Tibial nerve (tissue), 4 donors: Measurements from ENCODE around the gene MICAL2.

Experiments
- EP300 ChIP-seq, 2 donors: sonication (generic); formaldehyde crosslinking; IDR thresholded peaks; one replicate each; pipeline ENCODE4 v1.6.1; 2017; ENCODE audit warnings: antibody characterized with exemption in 2 of 2, mild to moderate bottlenecking in 1 of 2
- TF ChIP-seq, protein P1 (sequence below), 5 experiments: fragments of 200-600 bp in 3 of 5; fragments of 450-650 bp in 2 of 5; sonication (generic) in 3 of 5; IDR thresholded peaks; one replicate each; pipeline ENCODE4 v1.5.1; 2016 to 2019; ENCODE audit warnings: antibody characterized with exemption in 5 of 5, mild to moderate bottlenecking in 3 of 5, moderate library complexity in 2 of 5

DNA sequence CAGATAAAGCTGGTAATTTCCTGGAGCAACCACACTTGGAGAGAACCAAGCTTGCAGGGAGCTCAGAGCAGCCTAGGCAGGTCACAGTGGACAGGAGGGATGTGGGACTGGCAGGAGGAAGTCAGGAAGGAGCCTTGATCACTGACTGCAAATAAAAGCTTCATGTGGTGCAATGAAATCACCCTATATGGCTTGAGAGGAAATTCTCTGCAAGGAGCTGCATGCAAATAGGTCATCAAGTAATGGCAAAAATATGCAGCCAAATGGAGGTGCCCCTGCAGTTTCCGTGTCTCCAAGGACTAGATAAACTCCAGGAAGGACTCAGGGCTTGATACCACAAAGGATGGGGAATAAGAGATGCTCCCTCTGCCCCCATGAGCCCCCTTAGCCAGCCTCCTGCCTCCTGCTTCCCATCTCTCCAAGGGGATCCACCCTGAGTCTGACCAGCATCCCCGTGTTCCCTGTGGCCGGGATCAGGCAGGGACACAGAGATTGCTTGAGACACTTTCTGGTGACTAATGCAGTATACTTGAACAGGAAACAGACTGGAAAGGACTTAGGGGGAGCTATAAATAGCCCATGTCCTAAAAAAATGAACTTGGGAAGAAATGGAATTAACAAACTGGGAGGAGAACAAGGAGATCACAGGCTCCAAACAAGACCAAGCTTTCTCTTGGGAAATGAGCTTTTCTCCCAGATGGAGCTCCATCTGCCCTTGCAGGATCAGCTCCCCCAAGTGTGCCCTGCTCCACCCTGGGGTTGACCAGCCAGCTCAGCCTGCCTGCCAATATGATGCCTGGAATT lies 23.9 kb upstream of the MICAL2 start:
- TF ChIP-seq, protein P1, sequence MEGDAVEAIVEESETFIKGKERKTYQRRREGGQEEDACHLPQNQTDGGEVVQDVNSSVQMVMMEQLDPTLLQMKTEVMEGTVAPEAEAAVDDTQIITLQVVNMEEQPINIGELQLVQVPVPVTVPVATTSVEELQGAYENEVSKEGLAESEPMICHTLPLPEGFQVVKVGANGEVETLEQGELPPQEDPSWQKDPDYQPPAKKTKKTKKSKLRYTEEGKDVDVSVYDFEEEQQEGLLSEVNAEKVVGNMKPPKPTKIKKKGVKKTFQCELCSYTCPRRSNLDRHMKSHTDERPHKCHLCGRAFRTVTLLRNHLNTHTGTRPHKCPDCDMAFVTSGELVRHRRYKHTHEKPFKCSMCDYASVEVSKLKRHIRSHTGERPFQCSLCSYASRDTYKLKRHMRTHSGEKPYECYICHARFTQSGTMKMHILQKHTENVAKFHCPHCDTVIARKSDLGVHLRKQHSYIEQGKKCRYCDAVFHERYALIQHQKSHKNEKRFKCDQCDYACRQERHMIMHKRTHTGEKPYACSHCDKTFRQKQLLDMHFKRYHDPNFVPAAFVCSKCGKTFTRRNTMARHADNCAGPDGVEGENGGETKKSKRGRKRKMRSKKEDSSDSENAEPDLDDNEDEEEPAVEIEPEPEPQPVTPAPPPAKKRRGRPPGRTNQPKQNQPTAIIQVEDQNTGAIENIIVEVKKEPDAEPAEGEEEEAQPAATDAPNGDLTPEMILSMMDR (IDR thresholded peaks at IDR 0.05), result no peak
- TF ChIP-seq EP300 (IDR thresholded peaks at IDR 0.05), result peak in 1 of 2 donors; percentile 68
